B cell (primary cell): Measurements from ENCODE around the gene CASP2.

Experiments
- EZH2 ChIP-seq: IDR thresholded peaks from 2 replicates; pipeline ENCODE4 v1.6.1; 2012; ENCODE audit warnings: borderline replicate concordance, low read depth, mild to moderate bottlenecking, moderate library complexity, low read length; ENCODE audit not compliant: insufficient read depth, poor library complexity, severe bottlenecking
- TF ChIP-seq, protein P1 (sequence below): fragments of 200-600 bp; IDR thresholded peaks from one replicate; pipeline ENCODE4 v1.8.0; 2022; ENCODE audit warnings: antibody characterized with exemption, mild to moderate bottlenecking

- TF ChIP-seq, protein P1, sequence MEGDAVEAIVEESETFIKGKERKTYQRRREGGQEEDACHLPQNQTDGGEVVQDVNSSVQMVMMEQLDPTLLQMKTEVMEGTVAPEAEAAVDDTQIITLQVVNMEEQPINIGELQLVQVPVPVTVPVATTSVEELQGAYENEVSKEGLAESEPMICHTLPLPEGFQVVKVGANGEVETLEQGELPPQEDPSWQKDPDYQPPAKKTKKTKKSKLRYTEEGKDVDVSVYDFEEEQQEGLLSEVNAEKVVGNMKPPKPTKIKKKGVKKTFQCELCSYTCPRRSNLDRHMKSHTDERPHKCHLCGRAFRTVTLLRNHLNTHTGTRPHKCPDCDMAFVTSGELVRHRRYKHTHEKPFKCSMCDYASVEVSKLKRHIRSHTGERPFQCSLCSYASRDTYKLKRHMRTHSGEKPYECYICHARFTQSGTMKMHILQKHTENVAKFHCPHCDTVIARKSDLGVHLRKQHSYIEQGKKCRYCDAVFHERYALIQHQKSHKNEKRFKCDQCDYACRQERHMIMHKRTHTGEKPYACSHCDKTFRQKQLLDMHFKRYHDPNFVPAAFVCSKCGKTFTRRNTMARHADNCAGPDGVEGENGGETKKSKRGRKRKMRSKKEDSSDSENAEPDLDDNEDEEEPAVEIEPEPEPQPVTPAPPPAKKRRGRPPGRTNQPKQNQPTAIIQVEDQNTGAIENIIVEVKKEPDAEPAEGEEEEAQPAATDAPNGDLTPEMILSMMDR, result no peak
- TF ChIP-seq EZH2, result no peak
These were observed 44.5 kb upstream of the CASP2 start for GRCh38 chr7:143243614-143244013.
